B cell (primary cell): Measurements from ENCODE around the gene DOP1B.

Experiments
- EZH2 ChIP-seq: IDR thresholded peaks from 2 replicates; pipeline ENCODE4 v1.6.1; 2012; ENCODE audit warnings: borderline replicate concordance, low read depth, mild to moderate bottlenecking, moderate library complexity, low read length; ENCODE audit not compliant: insufficient read depth, poor library complexity, severe bottlenecking
- TF ChIP-seq, protein P1 (sequence below): fragments of 200-600 bp; IDR thresholded peaks from one replicate; pipeline ENCODE4 v1.8.0; 2022; ENCODE audit warnings: antibody characterized with exemption, mild to moderate bottlenecking

GRCh38 chr21:36156815-36157670 is at the start of gene DOP1B:
- TF ChIP-seq, protein P1, sequence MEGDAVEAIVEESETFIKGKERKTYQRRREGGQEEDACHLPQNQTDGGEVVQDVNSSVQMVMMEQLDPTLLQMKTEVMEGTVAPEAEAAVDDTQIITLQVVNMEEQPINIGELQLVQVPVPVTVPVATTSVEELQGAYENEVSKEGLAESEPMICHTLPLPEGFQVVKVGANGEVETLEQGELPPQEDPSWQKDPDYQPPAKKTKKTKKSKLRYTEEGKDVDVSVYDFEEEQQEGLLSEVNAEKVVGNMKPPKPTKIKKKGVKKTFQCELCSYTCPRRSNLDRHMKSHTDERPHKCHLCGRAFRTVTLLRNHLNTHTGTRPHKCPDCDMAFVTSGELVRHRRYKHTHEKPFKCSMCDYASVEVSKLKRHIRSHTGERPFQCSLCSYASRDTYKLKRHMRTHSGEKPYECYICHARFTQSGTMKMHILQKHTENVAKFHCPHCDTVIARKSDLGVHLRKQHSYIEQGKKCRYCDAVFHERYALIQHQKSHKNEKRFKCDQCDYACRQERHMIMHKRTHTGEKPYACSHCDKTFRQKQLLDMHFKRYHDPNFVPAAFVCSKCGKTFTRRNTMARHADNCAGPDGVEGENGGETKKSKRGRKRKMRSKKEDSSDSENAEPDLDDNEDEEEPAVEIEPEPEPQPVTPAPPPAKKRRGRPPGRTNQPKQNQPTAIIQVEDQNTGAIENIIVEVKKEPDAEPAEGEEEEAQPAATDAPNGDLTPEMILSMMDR = no peak
- TF ChIP-seq EZH2 = no peak
